Measurements from ENCODE around the gene PEX6. TPM values are rescaled to one million over a fixed set of nuclear protein-coding genes. Genes with fewer than 3 reads are reported as not detected.

PEX6 gene
- total RNA-seq, 3 donors from 2014 or later = 13.0 to 22.3 (median 18.9) TPM

- H3K4me3 ChIP-seq = no peak overlapping the region
- intact Hi-C loops (cut with DNase I; ENCODE audit: low total_unique reads) = no loop called here
- no peaks in the 10 kb centered on the region for H3K27me3 ChIP-seq
- H3K36me3 ChIP-seq = no peaks in the 10 kb centered on the region
- H3K27ac ChIP-seq = no peak overlapping the region
- H3K9me3 ChIP-seq = no peaks in the 10 kb centered on the region
- no peak for TF ChIP-seq CTCF (IDR thresholded peaks at IDR 0.05)
- peaks cover 7 to 13% of the 10 kb centered on the region in 2 donors for H3K4me1 ChIP-seq
- DNase-seq (ENCODE audit: low spot score in 2 of 2) = no peak
Observed at GRCh38 chr6:42933205-42933604, 45.8 kb downstream of the PEX6 start.

- no peak for TF ChIP-seq POLR2A (IDR thresholded peaks at IDR 0.05)
- no peak for TF ChIP-seq CTCF (IDR thresholded peaks at IDR 0.05)
- TF ChIP-seq POLR2AphosphoS5 (IDR thresholded peaks at IDR 0.05) = no peak
- H3K4me1 ChIP-seq = peaks cover 7 to 13% of the 10 kb centered on the region in 2 donors
- no peaks in the 10 kb centered on the region for H3K27me3 ChIP-seq
- H3K27ac ChIP-seq = peak overlapping the region in 1 of 2 donors; percentile 18
- intact Hi-C loops (cut with DNase I; ENCODE audit: low total_unique reads) = no loop called here
- DNase-seq (ENCODE audit: low spot score in 2 of 2) = no peak
- H3K4me3 ChIP-seq = no peak overlapping the region
- H3K9me3 ChIP-seq = no peaks in the 10 kb centered on the region
- no peaks in the 10 kb centered on the region for H3K36me3 ChIP-seq
Observed at GRCh38 chr6:42932412-42932811, 46.6 kb downstream of the PEX6 start.

GRCh38 chr6:42929821-42930360, 49.1 kb downstream of the PEX6 start:
- H3K36me3 ChIP-seq = no peaks in the 10 kb centered on the region
- H3K4me3 ChIP-seq = peak overlapping the region; percentile 71 to 85 (median 78)
- TF ChIP-seq POLR2AphosphoS5 (IDR thresholded peaks at IDR 0.05) (no peak), POLR2A (IDR thresholded peaks at IDR 0.05) (no peak), CTCF (IDR thresholded peaks at IDR 0.05) (no peak)
- H3K4me1 ChIP-seq = peaks cover 7 to 13% of the 10 kb centered on the region in 2 donors
- H3K27me3 ChIP-seq = no peaks in the 10 kb centered on the region
- DNase-seq (ENCODE audit: low spot score in 2 of 2) = no peak
- H3K27ac ChIP-seq = peak overlapping the region; percentile 91 to 92
- intact Hi-C loops (cut with DNase I; ENCODE audit: low total_unique reads) = no loop called here
- H3K9me3 ChIP-seq = no peaks in the 10 kb centered on the region

GRCh38 chr6:42928986-42929820, 49.8 kb downstream of the PEX6 start, which contains the start of gene CNPY3:
TSS of gene CNPY3 (plus strand) at chr6:42929480. CDS start at chr6:42929571, 91 bp downstream.
- no peaks in the 10 kb centered on the region for H3K36me3 ChIP-seq
- DNase-seq (ENCODE audit: low spot score in 2 of 2) = peak; percentile 91 to 94
- intact Hi-C loops (cut with DNase I; ENCODE audit: low total_unique reads) = no loop called here
- H3K27ac ChIP-seq = peak within 1 kb of the TSS; percentile 91 to 92
- no peaks in the 10 kb centered on the region for H3K9me3 ChIP-seq
- peak within 1 kb of the TSS; percentile 71 to 85 (median 78) for H3K4me3 ChIP-seq
- H3K4me1 ChIP-seq = peaks cover 7 to 13% of the 10 kb centered on the region in 2 donors
- no peaks in the 10 kb centered on the region for H3K27me3 ChIP-seq
- TF ChIP-seq POLR2AphosphoS5 (IDR thresholded peaks at IDR 0.05) (peak; percentile 53 to 72 (median 67)), POLR2A (IDR thresholded peaks at IDR 0.05) (no peak), CTCF (IDR thresholded peaks at IDR 0.05) (peak in 1 of 3 donors; percentile 11)

GRCh38 chr6:42925248-42925857, 53.6 kb downstream of the PEX6 start:
- no peak for DNase-seq (ENCODE audit: low spot score in 2 of 2)
- peaks cover under 1 to 1% of the 10 kb centered on the region in 2 donors for H3K4me1 ChIP-seq
- no peaks in the 10 kb centered on the region for H3K27me3 ChIP-seq
- H3K9me3 ChIP-seq = no peaks in the 10 kb centered on the region
- no peak overlapping the region for H3K4me3 ChIP-seq
- no peaks in the 10 kb centered on the region for H3K36me3 ChIP-seq
- no peak overlapping the region for H3K27ac ChIP-seq
- TF ChIP-seq POLR2AphosphoS5 (IDR thresholded peaks at IDR 0.05) (no peak), POLR2A (IDR thresholded peaks at IDR 0.05) (no peak), CTCF (IDR thresholded peaks at IDR 0.05) (no peak)
- intact Hi-C loops (cut with DNase I; ENCODE audit: low total_unique reads) = no loop called here

Data from breast epithelium (tissue), 4 donors.